ENCODE measurements around the gene YOD1.
"Not testable (repeated sequence)": the region's sequence is repeated elsewhere in the genome, so short reads cannot be mapped to it uniquely, and the experiment has no call there.

The YOD1 gene

GRCh38 chr1:207049974-207050391 is 1.0 kb downstream of the YOD1 start:
- peak overlapping the region; percentile 96 to 97 for H3K4me3 ChIP-seq (replicated peaks in 1 of 2; ENCODE audit: low read depth in 2 of 2, low read length in 2 of 2)
- TF ChIP-seq CTCF (IDR thresholded peaks at IDR 0.05; ENCODE audit: low read depth, low read length) = peak; percentile 80
- DNase-seq (ENCODE audit: low read depth in 2 of 2) = peak; percentile 64 to 71

- peak overlapping the region in 1 of 2 donors; percentile 96 for H3K4me3 ChIP-seq (replicated peaks in 1 of 2; ENCODE audit: low read depth in 2 of 2, low read length in 2 of 2)
- DNase-seq (ENCODE audit: low read depth in 2 of 2) = no peak
- no peak for TF ChIP-seq CTCF (IDR thresholded peaks at IDR 0.05; ENCODE audit: low read depth, low read length)
Measured at GRCh38 chr1:207049514-207049913, 1.5 kb downstream of the YOD1 start.

GRCh38 chr1:207049054-207049453 is 2.0 kb downstream of the YOD1 start:
- DNase-seq (ENCODE audit: low read depth in 2 of 2) = no peak
- no peak for TF ChIP-seq CTCF (IDR thresholded peaks at IDR 0.05; ENCODE audit: low read depth, low read length)
- H3K4me3 ChIP-seq (replicated peaks in 1 of 2; ENCODE audit: low read depth in 2 of 2, low read length in 2 of 2) = no peak overlapping the region

GRCh38 chr1:207048041-207048440 is 3.0 kb downstream of the YOD1 start:
- DNase-seq (ENCODE audit: low read depth in 2 of 2) = no peak
- TF ChIP-seq CTCF (IDR thresholded peaks at IDR 0.05; ENCODE audit: low read depth, low read length) = no peak
- H3K4me3 ChIP-seq (replicated peaks in 1 of 2; ENCODE audit: low read depth in 2 of 2, low read length in 2 of 2) = no peak overlapping the region

GRCh38 chr1:207047505-207047904 is 3.5 kb downstream of the YOD1 start:
- no peak overlapping the region for H3K4me3 ChIP-seq (replicated peaks in 1 of 2; ENCODE audit: low read depth in 2 of 2, low read length in 2 of 2)
- no peak for DNase-seq (ENCODE audit: low read depth in 2 of 2)
- no peak for TF ChIP-seq CTCF (IDR thresholded peaks at IDR 0.05; ENCODE audit: low read depth, low read length)

GRCh38 chr1:207045453-207045852 is 5.6 kb downstream of the YOD1 start:
- peak in 1 of 2 donors; percentile 32 for DNase-seq (ENCODE audit: low read depth in 2 of 2)
- TF ChIP-seq CTCF (IDR thresholded peaks at IDR 0.05; ENCODE audit: low read depth, low read length) = no peak
- H3K4me3 ChIP-seq (replicated peaks in 1 of 2; ENCODE audit: low read depth in 2 of 2, low read length in 2 of 2) = no peak overlapping the region

GRCh38 chr1:207041397-207041796 is 9.6 kb downstream of the YOD1 start:
- not testable (repeated sequence) for H3K4me3 ChIP-seq (replicated peaks in 1 of 2; ENCODE audit: low read depth in 2 of 2, low read length in 2 of 2); DNase-seq (ENCODE audit: low read depth in 2 of 2)
